ENCODE data around the gene INTS1. TPM values are rescaled to one million over a fixed set of nuclear protein-coding genes. Genes with fewer than 3 reads are reported as not detected.
"Not testable (repeated sequence)": the region's sequence is repeated elsewhere in the genome, so short reads cannot be mapped to it uniquely, and the experiment has no call there.

INTS1 gene
- total RNA-seq, 1 donor, result 66.2 TPM

- no peaks in the 10 kb centered on the region for H3K36me3 ChIP-seq (ENCODE audit: insufficient read depth, low read length)
- H3K9me3 ChIP-seq (ENCODE audit: low read depth, low read length), result peaks cover 4% of the 10 kb centered on the region
- no peaks in the 10 kb centered on the region for H4K20me1 ChIP-seq (ENCODE audit: insufficient read depth, low read length)
- TF ChIP-seq CTCF (IDR thresholded peaks at IDR 0.05; ENCODE audit: extremely low read depth, low read depth, low read length), result no peak
- no peak overlapping the region for H2AFZ ChIP-seq (ENCODE audit: low read length)
- no peak overlapping the region for H3K4me2 ChIP-seq (ENCODE audit: insufficient read depth, low read length)
- peaks cover 25% of the 10 kb centered on the region for H3K27me3 ChIP-seq (ENCODE audit: insufficient read depth, low read length)
- H3K4me1 ChIP-seq (ENCODE audit: insufficient read depth, low read length), result peaks cover 2% of the 10 kb centered on the region
- DNase-seq (ENCODE audit: insufficient read length, low spot score, missing footprints), result no peak
- H3K79me2 ChIP-seq (ENCODE audit: insufficient read depth, low read length), result no peaks in the 10 kb centered on the region
- no peak overlapping the region for H3K4me3 ChIP-seq (ENCODE audit: insufficient read depth, low read length)
- no peak overlapping the region for H3K27ac ChIP-seq (ENCODE audit: low read depth, low read length)
Observed at GRCh38 chr7:1520539-1521234, 16.5 kb upstream of the INTS1 start.

GRCh38 chr7:1519322-1519922, 15.2 kb upstream of the INTS1 start:
- not testable (repeated sequence) for H4K20me1 ChIP-seq (ENCODE audit: insufficient read depth, low read length); H3K4me1 ChIP-seq (ENCODE audit: insufficient read depth, low read length); DNase-seq (ENCODE audit: insufficient read length, low spot score, missing footprints); H3K79me2 ChIP-seq (ENCODE audit: insufficient read depth, low read length); H3K27ac ChIP-seq (ENCODE audit: low read depth, low read length); H3K4me2 ChIP-seq (ENCODE audit: insufficient read depth, low read length); H3K4me3 ChIP-seq (ENCODE audit: insufficient read depth, low read length); H2AFZ ChIP-seq (ENCODE audit: low read length); H3K9me3 ChIP-seq (ENCODE audit: low read depth, low read length); H3K36me3 ChIP-seq (ENCODE audit: insufficient read depth, low read length)
- peaks cover 18% of the 10 kb centered on the region for H3K27me3 ChIP-seq (ENCODE audit: insufficient read depth, low read length)

DNA sequence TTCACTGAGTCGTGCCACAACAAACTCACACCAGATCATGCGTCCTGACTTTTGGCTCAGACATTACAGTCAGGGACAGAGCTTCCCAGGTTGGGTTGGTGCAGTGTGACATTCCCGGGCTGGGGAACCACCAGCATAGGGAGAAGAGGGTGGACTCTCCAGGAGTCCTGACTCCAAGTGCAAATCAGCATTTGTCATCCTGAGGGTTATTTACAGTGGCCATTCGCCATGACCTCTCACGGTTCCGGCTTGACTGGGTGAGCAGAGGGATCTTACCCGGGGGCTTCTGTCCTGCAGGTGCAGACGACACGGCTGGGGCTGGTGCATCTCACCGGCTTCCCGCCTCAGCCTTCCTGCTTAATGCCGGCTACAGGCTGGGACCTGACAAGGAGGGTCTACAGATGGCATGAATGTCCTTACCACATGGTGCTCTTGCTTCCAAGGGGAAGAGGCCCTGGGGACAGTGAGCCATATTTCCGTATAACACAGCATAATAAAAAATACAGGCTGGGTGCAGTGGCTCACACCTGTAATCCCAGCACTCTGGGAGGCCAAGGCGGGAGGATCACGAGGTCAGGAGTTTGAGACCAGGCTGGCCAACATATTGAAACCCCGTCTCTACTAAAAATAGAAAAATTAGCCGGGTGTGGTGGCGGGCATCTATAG, 12.5 kb upstream of the INTS1 start:
- peaks cover 4% of the 10 kb centered on the region for H3K9me3 ChIP-seq (ENCODE audit: low read depth, low read length)
- no peak overlapping the region for H2AFZ ChIP-seq (ENCODE audit: low read length)
- H3K4me3 ChIP-seq (ENCODE audit: insufficient read depth, low read length), result no peak overlapping the region
- no peaks in the 10 kb centered on the region for H4K20me1 ChIP-seq (ENCODE audit: insufficient read depth, low read length)
- H3K27ac ChIP-seq (ENCODE audit: low read depth, low read length), result no peak overlapping the region
- no peak for DNase-seq (ENCODE audit: insufficient read length, low spot score, missing footprints)
- no peaks in the 10 kb centered on the region for H3K27me3 ChIP-seq (ENCODE audit: insufficient read depth, low read length)
- H3K4me1 ChIP-seq (ENCODE audit: insufficient read depth, low read length), result peaks cover 20% of the 10 kb centered on the region
- H3K4me2 ChIP-seq (ENCODE audit: insufficient read depth, low read length), result no peak overlapping the region
- TF ChIP-seq CTCF (IDR thresholded peaks at IDR 0.05; ENCODE audit: extremely low read depth, low read depth, low read length), result no peak
- H3K79me2 ChIP-seq (ENCODE audit: insufficient read depth, low read length), result no peaks in the 10 kb centered on the region
- H3K36me3 ChIP-seq (ENCODE audit: insufficient read depth, low read length), result no peaks in the 10 kb centered on the region

DNA sequence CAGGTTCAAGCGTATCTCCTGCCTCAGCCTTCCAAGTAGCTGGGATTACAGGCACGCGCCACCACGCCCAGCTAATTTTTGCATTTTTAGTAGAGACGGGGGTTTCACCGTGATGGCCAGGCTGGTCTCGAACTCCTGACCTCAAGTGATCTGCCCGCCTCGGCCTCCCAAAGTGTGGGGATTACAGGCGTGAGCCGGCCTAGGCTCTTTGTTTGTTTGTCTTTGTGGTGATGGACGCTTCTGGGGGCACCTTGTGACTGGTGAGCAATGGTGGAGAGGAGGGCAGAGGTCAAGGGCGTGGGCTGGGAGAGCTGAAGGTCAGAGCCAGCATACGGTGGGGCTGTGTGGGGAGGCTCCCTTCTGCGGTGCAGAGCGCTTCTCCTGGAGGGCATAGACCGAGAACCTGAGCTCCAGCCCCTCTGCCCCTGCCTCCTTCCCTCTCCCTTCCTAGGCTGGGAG, 11.3 kb upstream of the INTS1 start:
- DNase-seq (ENCODE audit: insufficient read length, low spot score, missing footprints), result not testable (repeated sequence)
- peaks cover 20% of the 10 kb centered on the region for H3K4me1 ChIP-seq (ENCODE audit: insufficient read depth, low read length)

More for the DNA sequence above, 11.3 kb upstream of the INTS1 start:
- not testable (repeated sequence) for H4K20me1 ChIP-seq (ENCODE audit: insufficient read depth, low read length); H3K36me3 ChIP-seq (ENCODE audit: insufficient read depth, low read length); H3K79me2 ChIP-seq (ENCODE audit: insufficient read depth, low read length); H3K9me3 ChIP-seq (ENCODE audit: low read depth, low read length); H3K4me3 ChIP-seq (ENCODE audit: insufficient read depth, low read length); H3K27me3 ChIP-seq (ENCODE audit: insufficient read depth, low read length); H3K27ac ChIP-seq (ENCODE audit: low read depth, low read length); H2AFZ ChIP-seq (ENCODE audit: low read length); H3K4me2 ChIP-seq (ENCODE audit: insufficient read depth, low read length)
